Transverse colon (tissue), 3 donors: ENCODE measurements around the gene CD47.

Experiments
- POLR2A ChIP-seq: fragments of 450-650 bp; IDR thresholded peaks from one replicate; pipeline ENCODE4 v1.6.1; 2016; ENCODE audit warnings: antibody characterized with exemption, mild to moderate bottlenecking, moderate library complexity
- TF ChIP-seq, protein P1 (sequence below), 5 experiments: fragments of 200-600 bp in 3 of 5; fragments of 450-650 bp in 2 of 5; sonication (generic) in 3 of 5; IDR thresholded peaks; 1 replicate in 2 of 5; 2 replicates in 3 of 5; pipeline ENCODE4 v1.5.1; 2016 to 2017; ENCODE audit warnings: antibody characterized with exemption in 5 of 5, inconsistent platforms in 3 of 5, mild to moderate bottlenecking in 2 of 5, moderate library complexity in 1 of 5

DNA sequence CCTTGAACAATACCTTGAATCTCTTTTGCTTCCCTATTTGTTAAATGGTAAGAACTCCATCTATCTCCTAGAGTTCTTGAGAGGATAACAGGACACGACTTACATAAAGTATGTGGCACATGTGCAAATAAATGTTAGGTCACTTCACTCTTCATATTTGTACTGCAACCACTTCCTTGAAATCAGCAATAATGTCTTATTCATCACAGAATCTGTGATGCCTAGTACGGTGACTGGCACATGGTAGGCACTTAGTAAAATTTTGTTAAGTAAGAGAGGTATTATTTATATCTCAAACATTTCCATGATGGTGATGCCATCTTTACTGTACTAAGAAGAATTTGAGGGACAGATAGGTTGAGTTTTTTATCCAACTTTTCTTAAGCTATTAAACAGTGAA lies 14.3 kb downstream of the CD47 start:
- TF ChIP-seq, protein P1, sequence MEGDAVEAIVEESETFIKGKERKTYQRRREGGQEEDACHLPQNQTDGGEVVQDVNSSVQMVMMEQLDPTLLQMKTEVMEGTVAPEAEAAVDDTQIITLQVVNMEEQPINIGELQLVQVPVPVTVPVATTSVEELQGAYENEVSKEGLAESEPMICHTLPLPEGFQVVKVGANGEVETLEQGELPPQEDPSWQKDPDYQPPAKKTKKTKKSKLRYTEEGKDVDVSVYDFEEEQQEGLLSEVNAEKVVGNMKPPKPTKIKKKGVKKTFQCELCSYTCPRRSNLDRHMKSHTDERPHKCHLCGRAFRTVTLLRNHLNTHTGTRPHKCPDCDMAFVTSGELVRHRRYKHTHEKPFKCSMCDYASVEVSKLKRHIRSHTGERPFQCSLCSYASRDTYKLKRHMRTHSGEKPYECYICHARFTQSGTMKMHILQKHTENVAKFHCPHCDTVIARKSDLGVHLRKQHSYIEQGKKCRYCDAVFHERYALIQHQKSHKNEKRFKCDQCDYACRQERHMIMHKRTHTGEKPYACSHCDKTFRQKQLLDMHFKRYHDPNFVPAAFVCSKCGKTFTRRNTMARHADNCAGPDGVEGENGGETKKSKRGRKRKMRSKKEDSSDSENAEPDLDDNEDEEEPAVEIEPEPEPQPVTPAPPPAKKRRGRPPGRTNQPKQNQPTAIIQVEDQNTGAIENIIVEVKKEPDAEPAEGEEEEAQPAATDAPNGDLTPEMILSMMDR (IDR thresholded peaks at IDR 0.05) = no peak
- TF ChIP-seq POLR2A = no peak
